SW 1271 (cell line): ENCODE data around the gene PLEKHA7.
"Not testable (repeated sequence)": the region's sequence is repeated elsewhere in the genome, so short reads cannot be mapped to it uniquely, and the experiment has no call there.

Source experiments
- DNase-seq, 2 experiments: peaks; one replicate each; lab custom pipeline; 2025; lab: John Stamatoyannopoulos, UW

The PLEKHA7 gene

DNA sequence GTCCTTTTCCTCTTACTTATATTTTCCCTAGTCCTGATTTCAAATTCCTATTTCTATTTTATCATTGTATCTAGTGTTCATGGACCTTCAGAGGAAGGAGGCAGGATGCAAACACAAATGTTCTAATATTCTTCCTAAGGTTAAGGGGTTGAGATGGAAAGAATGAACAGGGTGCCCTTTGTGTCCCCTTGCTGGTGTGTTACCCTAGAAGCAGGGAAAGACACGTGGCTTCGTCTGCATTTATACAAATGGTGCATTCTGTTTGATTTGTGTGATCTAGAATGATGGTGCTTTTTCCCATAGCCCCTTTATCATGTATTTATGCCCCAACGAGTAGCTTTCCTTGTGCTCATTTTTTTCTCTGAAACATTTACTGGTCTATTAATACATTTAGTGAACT, 76.2 kb downstream of the PLEKHA7 start:
- no peak for DNase-seq

DNA sequence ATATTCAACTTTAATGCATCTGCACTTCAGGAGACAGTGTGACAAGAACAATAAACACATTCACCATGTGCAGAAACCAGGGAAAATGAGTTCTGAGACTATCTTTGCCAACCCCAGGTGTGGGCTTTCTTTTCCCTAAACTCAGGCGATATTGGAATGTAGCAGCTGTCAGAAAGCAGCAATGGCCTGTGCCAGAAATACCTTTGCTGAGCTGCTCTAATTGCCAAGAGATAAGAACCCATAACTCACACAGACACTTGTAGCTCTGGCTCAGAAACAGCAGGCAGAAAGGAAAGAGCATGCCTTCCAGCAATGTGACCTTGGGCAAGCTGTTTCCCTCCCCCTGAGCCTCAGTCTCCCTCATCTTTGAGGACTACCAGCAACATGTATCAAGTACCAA, 77.6 kb downstream of the PLEKHA7 start:
- no peak for DNase-seq

DNA sequence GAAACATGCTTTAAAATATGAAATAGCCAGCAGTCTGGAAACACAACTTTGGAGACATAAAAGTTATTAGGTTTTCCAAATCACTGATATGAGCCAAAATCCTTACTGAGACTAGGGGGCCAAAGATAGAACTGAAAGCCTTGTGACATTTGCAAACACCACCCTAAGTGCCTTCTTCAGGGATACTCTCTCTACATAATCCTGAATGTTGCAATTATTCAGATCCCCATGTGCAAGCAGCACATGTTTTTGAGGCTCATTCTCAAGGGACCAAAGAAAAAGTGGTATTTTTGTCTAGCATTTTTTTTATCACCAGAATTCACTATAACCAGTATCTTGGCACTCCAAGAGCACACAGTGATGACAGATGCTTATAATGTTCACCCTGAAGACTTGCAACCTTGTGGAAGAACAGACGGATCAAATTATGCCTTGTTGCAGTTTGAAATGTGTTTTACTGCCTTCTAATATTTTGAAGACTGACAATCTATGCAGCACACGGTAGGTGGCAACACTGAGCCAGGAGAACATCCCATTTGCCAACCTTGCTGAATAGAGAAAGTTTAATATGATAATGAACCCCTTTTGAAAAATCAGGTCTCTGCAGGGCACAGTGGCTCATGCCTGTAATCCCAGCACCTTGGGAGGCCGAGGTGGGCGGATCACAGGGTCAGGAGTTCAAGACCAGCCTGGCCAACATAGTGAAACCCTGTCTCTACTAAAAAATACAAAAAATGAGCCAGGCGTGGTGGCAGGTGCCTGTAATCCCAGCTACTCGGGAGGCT, 78.5 kb downstream of the PLEKHA7 start:
- DNase-seq = peak in 1 of 2 experiments; percentile 36

DNA sequence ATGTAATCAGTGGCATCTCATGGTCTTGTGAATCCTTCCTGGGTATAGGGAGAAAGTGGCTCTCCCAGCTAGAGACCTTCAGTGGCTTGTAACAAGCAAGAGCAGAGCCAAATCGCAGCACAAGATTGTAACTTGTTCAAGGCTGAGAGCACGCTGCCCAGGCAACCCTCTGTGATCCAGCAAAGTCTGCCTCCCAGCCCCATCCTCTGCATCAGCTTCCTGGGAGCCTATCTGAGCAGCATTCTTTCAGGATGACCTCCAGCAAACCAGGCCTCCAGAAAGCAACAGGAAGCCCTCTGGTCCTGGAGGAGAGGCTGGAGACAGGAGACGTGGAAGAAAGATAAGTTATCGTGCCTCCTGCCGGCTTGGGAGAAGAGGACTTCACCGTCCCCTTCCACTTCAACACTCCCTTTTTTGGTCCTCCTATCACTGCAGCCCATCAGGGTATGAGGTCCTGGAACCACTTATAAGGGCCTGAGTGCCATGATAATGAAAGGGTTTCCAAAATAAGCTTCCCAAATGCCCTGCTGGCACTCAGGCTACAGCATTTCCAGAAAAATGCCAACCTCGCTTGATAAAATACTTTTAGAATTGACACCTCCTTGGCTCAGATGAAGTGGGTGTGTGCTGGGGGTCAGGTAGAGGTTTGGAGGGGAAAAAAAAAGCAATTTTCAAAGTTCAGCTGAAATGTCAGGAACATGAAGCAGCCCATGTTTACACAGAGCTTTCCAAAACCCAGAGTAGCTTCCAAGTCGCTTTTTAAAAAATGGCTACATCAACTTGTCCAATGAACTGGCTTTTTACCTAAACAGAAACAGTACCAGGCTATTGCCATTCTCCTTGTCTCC, 80.2 kb downstream of the PLEKHA7 start:
- no peak for DNase-seq

DNA sequence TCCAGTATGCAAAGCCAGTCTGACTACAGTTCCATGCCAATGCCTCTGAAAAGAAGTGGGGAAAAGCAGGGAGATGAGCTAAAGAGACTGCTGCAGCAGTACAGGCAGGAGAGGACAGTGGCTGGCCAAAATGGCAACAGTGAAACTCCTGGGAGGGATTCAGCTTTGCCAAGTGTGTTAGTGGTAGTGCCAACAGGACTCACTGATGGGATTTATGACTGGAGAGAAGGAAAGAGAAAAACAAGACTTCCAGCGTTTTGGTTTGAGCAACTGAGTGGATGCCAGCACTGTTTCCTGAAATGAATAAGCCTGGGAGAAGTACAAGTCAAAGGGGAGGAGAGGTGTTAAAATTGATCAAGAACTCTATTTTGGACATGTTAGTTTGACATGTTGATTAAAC, 80.9 kb downstream of the PLEKHA7 start:
- no peak for DNase-seq

DNA sequence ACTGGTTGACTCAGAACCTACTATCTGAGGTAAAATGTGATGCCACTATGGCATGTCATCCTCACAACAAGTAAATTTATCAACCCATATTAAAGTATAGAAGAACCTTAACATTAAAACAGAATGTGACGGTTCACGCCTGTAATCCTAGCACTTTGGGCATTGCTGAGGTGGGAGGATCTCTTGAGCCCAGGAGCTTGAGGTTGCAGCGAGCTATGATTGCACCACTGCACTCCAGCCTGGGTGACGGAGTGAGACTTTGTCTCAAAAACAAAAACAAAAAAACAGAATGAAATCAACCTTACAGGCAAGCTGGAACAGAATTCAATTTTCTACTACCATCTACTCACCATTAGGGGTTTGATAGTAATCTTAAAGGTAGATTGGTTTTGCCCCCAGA, 86.2 kb downstream of the PLEKHA7 start:
- DNase-seq = no peak

DNA sequence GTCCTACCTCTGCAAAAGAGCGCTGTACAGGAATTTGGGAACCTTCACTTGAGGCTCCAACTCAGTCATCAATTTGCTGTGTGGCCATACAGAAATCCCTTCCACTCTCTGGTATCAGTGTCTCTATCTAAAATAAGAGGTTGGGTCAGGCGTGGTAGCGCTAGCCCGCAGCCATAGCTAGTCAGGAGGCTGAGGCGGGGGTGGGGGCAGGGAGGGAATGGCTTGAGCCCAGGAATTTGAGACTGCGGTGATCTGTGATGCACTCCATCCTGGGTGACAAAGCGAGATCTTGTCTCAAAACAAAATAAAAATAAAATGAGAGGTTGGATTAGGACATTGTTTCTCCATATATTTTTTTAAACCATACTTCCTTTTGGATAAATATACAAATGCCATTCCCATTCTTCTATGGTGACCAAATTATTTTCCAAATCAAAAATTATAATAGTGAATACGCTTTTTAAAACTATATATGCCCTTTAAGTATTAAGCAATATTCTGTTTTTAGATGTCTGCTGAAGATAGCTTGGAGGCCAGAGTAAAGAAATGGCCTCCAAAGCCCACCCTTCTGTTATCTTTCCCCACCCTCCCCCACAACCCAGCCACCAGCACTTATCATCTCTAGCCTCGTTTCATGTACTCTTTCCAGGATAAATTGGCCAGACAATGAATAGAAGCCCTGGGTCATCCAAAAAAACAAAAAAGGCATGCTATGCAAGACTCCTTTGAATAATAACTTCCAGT, 87.2 kb downstream of the PLEKHA7 start:
- DNase-seq = no peak

DNA sequence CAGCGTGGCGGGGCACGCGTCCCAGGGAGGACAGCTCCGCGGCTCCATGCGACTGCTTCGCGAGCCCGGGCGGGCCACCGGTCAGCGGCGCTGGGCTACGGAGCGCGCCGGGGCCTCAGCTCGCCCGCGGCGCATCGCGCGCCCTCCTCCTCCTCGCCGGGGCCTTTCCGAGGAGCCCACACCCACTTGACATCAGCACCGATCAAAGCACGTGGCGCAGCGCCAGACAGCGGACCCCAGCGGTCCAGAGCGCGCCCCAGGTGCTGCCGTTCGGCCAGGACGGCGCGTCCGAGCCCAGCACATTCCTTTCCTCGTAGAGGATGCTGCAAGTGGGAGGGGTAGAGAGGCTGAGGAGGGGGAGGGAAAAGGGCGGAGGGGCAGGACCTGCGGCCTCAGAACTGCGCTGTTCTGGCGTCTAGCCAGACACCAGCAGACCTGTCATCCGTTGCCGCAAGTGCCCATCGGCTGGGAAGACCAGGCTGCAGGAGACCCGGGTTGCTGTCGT, 88.6 kb downstream of the PLEKHA7 start:
- no peak for DNase-seq

DNA sequence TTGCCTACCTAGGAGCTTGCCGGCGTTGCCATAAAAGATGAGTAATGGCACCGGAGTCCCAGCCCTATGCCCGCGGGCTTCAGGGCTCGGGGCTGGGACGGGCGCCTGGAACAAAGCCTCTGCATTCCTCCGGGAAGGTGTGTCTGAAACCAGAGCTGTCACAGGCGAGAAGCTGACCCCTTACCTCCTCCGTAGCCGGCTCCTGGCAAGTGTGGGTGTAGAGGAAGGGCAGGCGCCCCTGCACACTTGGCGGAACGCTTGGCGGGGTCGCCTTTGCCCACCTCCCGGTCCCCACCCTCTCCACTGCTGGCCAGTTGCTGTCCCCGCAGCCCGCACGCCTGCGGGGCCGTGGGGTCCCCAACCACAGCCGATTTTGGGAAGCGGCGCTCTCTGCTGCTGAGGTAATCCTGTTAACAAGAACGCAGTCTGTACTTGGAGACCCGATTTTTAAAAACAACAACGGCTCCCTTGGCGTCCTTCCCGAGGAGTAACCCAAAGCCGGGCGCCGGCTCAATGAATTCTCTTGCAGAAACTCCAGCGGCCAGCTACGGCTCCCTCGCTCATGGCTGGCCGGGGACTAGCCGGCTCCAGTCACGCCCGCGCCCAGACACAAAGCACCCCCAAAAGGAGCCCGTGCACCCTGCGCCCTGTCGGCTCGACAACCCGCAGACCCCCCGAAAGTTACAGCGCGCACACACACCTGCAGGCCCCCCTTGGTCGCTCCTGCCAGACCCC, 89.2 kb downstream of the PLEKHA7 start:
- no peak for DNase-seq

DNA sequence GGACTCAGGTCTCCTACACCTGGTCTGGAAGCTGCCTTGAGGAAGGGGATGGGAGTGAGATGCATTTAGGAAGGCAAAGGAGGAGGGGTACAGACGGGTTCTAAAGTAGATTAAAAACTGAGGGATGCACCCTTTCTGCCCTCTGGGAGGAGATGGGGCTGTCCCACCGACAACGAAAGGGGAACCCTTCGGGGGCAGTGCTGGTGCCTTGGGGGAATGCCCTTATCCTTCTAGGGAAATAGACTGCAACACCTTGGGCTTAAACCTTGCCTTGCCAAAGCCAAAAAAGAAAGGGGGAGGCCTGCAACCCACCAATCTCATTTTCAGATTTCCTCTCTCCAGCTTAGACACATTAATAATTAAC, 89.8 kb downstream of the PLEKHA7 start:
- DNase-seq = no peak

DNA sequence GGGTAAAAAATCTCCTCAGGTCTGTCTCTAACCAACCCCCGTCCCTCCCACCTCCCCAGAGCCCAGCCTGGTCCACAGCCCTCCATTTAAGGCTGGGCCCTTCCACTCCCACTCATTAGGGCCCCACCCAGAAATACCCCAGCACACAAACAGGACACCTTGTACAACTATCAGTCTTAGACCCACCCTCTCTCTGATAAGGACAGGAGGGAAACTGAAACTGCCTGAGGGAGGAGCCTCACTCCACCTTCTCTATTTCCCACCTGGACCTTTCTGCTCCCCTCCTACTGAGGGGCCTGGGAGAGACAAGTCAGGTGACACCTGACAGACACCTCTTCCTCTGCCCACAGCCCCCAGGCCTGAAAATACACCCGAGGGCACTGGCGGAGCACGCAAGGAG, 90.2 kb downstream of the PLEKHA7 start:
- DNase-seq = no peak

DNA sequence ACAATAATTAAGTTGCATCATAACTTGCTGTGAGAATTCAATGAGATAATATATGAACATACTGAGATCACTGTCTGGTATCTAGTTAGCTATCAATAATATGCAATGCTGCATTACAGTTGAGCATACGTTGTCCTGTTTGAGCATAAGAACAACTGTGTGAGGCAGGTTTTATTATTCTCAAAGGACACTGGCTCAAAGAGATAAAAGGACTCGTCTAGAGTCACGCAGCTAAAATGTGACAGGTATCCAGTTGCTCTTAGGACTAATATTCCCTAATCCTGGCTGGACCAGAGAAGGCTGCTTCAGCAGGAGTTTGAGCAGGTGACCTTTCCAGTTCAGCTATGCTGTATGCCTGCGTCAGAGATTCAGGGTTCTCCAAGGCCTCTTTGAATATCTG, 92.5 kb downstream of the PLEKHA7 start:
- DNase-seq = no peak

DNA sequence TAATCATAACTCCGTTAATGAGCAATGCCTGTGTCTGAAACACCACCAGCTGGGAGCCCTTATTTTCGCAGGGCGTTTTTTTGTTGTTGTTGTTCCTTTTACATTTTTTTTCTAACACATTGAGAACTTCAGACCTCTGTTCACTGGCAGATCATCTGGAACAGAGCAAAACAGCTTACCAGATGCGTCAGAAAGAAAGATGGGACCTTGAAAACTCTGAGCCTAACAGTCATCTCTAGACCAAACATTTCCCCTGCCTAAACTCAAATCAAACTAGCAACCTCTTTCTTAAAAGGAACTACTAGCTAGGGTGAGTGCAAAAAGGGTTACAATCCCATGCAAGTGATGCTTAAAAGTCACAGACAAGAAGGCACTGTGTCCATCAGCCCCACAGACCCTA, 93.2 kb downstream of the PLEKHA7 start:
- no peak for DNase-seq

DNA sequence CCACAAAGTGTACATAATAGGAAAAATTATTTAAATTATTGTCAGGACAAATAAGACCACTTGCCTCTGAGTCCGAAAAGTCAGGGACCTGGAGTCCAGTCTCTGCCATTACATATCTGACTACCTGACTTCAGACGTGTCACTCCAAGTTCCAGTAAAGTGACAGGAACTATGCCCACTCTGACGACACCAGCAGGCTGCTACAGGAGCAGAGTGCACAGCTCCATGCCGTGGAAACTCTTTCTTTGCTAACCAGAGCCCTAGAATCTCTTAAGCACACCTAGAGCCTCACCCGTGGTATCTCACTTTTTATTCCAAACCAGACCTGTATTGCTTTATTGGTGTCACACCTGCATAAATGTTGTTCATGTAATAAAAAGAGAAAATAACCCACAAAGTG, 93.7 kb downstream of the PLEKHA7 start:
- DNase-seq = no peak

DNA sequence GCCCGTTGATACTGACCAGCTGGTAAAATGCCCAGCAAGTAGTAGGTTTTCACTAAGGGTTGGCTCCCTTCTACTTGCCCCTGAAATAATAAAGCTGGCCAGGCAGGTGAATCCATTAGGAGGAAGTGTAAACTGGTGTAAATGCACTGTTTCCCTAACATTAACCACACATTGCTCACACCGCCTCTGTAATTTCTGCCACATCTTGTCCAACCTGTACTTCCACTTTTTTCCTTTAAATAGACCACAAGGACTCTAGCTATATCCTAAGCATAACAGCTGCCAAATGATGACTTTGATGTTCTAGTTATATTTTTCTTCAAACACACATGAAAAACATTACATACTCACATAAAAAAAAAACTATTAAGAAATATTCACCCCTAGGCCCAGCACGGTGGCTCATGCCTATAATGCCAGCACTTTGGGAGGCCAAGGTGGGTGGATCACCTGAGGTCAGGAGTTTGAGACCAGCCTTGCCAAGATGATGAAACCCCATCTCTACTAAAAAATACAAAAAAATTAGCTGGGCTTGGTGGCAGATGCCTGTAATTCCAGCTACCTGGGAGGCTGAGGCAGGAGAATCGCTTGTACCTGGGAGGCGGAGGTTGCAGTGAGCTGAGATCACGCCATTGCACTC, 95.6 kb downstream of the PLEKHA7 start:
- not testable (repeated sequence) for DNase-seq

DNA sequence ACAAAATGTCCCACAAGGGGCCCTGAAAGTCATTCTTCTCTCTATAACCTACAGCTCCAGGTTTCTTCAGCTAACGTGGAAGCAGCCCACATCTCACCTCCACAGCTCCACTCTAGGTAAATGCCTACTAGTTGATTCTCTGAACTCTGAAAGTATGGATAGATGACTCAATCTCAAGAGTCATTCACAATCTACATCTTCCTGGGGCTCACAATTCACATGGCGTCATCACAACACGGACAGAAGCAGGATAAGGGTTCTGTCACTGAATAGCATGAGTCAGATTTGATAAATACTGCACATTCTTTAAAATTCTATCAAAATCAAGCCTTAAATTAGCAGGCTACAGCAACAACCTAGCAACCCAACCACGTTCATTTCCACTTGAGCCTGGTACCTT, 96.3 kb downstream of the PLEKHA7 start:
- no peak for DNase-seq

DNA sequence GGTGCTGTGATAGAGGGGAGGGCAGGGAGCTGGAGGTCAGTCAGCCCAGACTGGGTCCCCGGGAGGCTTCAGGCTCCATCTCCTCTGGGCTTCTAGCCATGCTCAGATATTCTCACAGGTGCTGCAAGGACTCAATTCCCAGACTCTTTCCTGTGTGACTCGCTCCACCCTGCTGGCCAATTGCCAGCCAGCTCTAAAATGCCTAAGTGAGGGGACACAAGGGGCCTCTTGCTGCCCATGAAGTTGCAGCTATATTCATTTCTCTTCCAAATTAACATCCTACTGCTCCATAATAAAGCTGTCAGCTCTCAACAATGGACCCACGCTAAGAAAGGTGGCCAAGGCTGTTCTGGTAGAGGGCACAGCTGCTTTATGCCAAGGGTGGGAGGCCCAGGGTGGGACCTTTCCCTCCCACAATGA, 101.5 kb downstream of the PLEKHA7 start:
- DNase-seq = no peak

DNA sequence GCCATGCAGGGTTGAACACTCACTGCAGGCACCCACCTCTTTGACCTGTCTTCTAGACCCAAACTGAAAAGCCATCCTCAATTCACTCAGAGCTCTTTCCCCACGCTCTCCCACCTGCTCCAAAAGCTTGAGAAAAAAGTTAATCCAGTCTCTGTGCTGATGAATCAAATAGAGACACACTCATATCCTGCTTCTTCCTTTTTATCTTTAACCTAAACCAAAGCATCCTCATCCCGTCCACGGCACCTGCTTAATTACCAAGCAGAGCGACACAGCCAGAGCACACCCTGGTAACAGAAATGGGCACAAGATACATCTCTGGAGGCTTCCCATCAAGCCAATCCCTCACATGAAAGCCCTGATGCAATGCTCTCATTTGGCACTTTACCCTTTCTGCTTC, 102.6 kb downstream of the PLEKHA7 start:
- no peak for DNase-seq

DNA sequence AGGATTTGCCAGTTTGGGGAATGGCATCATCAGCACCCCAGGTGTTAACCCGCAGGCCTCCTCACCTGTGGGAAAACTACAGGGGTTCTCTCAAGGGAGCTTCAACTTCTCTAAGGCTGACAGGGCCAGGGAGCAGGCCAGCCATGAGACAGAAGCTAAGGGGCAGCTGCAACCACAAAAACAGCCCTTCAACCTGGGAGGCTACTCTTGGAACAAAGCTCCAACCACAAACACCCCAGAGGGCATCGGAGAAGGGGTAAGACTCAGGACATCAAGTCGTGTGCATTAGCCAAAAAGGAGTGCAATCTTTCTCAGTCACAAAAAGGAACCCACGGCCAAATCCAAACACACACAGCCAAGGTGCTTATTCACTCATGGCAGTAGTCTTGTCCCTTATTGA, 103.0 kb downstream of the PLEKHA7 start:
- no peak for DNase-seq

DNA sequence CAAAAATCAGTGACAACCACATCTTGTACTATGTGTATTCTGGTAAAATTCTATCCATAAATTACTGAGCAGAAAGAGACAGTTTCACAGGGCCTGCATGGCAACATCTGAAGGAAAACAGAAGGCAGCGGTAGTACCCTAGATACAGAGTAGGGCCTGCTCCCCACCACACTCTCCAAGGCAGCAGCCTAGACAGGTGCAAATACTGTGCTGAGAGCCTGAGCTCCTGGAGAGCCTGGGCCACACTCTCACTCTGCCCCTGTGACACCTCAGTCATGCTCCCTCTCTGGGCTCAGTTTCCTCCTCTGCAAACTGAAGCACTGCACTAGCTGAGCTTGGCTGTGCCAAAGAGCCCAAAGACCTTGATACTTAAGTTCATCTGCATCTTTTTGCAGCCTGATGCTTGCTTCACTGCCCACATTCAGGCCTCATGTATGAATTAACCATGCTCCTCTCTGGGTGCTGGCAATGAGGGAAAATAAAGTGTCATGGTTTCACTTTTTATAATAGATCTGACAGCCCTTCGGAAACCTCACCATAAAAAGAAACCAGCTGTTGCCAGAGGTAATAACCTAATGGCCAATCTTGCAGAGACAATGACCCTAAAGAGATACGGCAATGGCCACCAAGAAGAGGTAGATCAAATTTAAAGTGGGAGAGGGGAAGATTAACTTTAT, 104.7 kb downstream of the PLEKHA7 start:
- DNase-seq = no peak

DNA sequence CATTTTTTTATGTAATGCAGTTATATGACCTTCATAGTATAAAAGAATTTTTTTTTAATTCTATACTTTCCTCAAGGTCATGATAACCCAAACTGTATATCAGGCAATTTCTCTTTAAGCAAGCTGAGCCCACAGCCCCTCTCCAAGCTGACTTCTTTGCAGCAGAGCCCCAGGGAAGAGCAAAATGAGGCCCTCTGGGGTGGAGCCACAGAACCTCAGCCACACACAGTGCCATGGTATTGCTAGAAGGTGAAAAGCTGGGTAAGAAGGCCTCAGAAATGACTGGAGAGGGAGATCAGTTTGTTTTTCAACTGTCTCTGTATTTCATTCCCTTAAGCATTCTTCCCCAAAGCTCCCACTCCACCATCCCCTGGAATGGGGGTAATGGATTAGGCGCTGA, 108.8 kb downstream of the PLEKHA7 start:
- DNase-seq = no peak
